SK-N-SH (cell line): ENCODE results near the gene MPC2. TPM values are rescaled to one million over a fixed set of nuclear protein-coding genes. Genes with fewer than 3 reads are reported as not detected.

Experiments used
- CTCF ChIA-PET: fragments of 300-600, 350-600 bp; formaldehyde crosslinking; extraction: SDS; loops from one replicate; lab custom pipeline; 2021; lab: Yijun Ruan, JAX
- POLR2A ChIA-PET: fragments of 350-600 bp; sonication (Branson Sonifier 250); formaldehyde crosslinking; extraction: SDS; loops from one replicate; lab custom pipeline; 2020; ENCODE audit warnings: antibody characterized with exemption, inconsistent platforms; lab: Yijun Ruan, JAX
- DNase-seq: peaks from one replicate; pipeline ENCODE4 v3.0.0; 2012
- H2AFZ ChIP-seq: fragments of 200-600 bp; sonication (generic); 2 replicates; pipeline ENCODE4 v1.8.1; 2016; ENCODE audit warnings: antibody characterized with exemption, mild to moderate bottlenecking, low read depth
- H3F3A ChIP-seq: fragments of 200-600 bp; sonication (generic); replicated peaks from 2 replicates; pipeline ENCODE3; 2016; ENCODE audit warnings: antibody characterized with exemption, mild to moderate bottlenecking; ENCODE audit not compliant: insufficient read depth
- H3K27ac ChIP-seq, 2 experiments: fragments of 200-500 bp in 1 of 2; fragments of 200-600 bp in 1 of 2; sonication (Bioruptor generic) in 1 of 2; sonication (generic), shearing (Covaris generic) in 1 of 2; 2 replicates each; pipeline versions ENCODE4 v1.5.1 to v1.6.1; 2014 to 2016; ENCODE audit warnings: low read depth in 2 of 2, inconsistent platforms in 1 of 2, low read length in 1 of 2, mild to moderate bottlenecking in 1 of 2, mixed read lengths in 1 of 2
- H3K27me3 ChIP-seq: fragments of 200-600 bp; sonication (generic), shearing (Covaris generic); 2 replicates; pipeline ENCODE4 v1.6.1; 2016; ENCODE audit warnings: mixed run types; ENCODE audit not compliant: insufficient read depth
- H3K36me3 ChIP-seq, 2 experiments: fragments of 200-500 bp in 1 of 2; fragments of 200-600 bp in 1 of 2; sonication (Bioruptor generic) in 1 of 2; sonication (generic) in 1 of 2; replicated peaks in 1 of 2; 2 replicates each; pipeline versions ENCODE3 to v1.5.1; 2014 to 2016; ENCODE audit warnings: low read length in 1 of 2, mild to moderate bottlenecking in 1 of 2; ENCODE audit not compliant: insufficient read depth in 2 of 2, control insufficient read depth in 1 of 2
- H3K4me1 ChIP-seq, 2 experiments: fragments of 200-500 bp in 1 of 2; fragments of 200-600 bp in 1 of 2; sonication (Bioruptor generic) in 1 of 2; sonication (generic), shearing (Covaris generic) in 1 of 2; 2 replicates each; pipeline versions ENCODE4 v1.5.1 to v1.6.1; 2014 to 2016; ENCODE audit warnings: low read depth in 1 of 2, low read length in 1 of 2, mixed run types in 1 of 2; ENCODE audit not compliant: insufficient read depth in 2 of 2, control insufficient read depth in 1 of 2
- H3K4me2 ChIP-seq: fragments of 200-600 bp; sonication (generic), shearing (Covaris generic); 2 replicates; pipeline ENCODE4 v1.6.1; 2017; ENCODE audit warnings: mixed run types
- H3K4me3 ChIP-seq, 2 experiments: fragments of 200-500 bp in 1 of 2; fragments of 200-600 bp in 1 of 2; sonication (Bioruptor generic) in 1 of 2; sonication (generic), shearing (Covaris generic) in 1 of 2; 2 replicates each; pipeline versions ENCODE4 v1.5.1 to v1.8.1; 2014 to 2016; ENCODE audit warnings: low read depth in 2 of 2, inconsistent platforms in 1 of 2, low read length in 1 of 2, mild to moderate bottlenecking in 1 of 2, mixed read lengths in 1 of 2, moderate library complexity in 1 of 2
- H3K79me2 ChIP-seq: fragments of 200-600 bp; sonication (generic); 2 replicates; pipeline ENCODE4 v1.8.1; 2017; ENCODE audit warnings: mild to moderate bottlenecking; ENCODE audit not compliant: insufficient read depth
- H3K9ac ChIP-seq: fragments of 200-600 bp; sonication (generic); 2 replicates; pipeline ENCODE4 v1.6.1; 2017; ENCODE audit warnings: mixed run types
- H3K9me2 ChIP-seq: fragments of 200-600 bp; sonication (generic); 2 replicates; pipeline ENCODE4 v1.6.1; 2017; ENCODE audit warnings: mixed run types
- H3K9me3 ChIP-seq: fragments of 200-600 bp; sonication (generic); 2 replicates; pipeline ENCODE4 v1.6.1; 2017; ENCODE audit warnings: mixed run types, mild to moderate bottlenecking, moderate library complexity
- H4K20me1 ChIP-seq: fragments of 200-600 bp; sonication (generic); 2 replicates; pipeline ENCODE4 v1.6.1; 2017; ENCODE audit warnings: mild to moderate bottlenecking, mixed run types; ENCODE audit not compliant: insufficient read depth
- CHD2 ChIP-seq: fragments of 150-350 bp; IDR thresholded peaks from 2 replicates; pipeline ENCODE4 v1.6.1; 2018; ENCODE audit warnings: low read length; ENCODE audit not compliant: partially characterized antibody
- ELF1 ChIP-seq: IDR thresholded peaks from 2 replicates; pipeline ENCODE4 v1.4.0; 2012
- EP300 ChIP-seq, 2 experiments: IDR thresholded peaks; 2 replicates each; pipeline versions ENCODE4 v1.4.0 to v1.6.1; 2012; ENCODE audit warnings: borderline replicate concordance in 1 of 2, low read depth in 1 of 2, low read length in 1 of 2
- FOSL2 ChIP-seq: IDR thresholded peaks from 2 replicates; pipeline ENCODE4 v1.4.0; 2012; ENCODE audit warnings: low read depth, mild to moderate bottlenecking, moderate library complexity, borderline replicate concordance
- FOXM1 ChIP-seq: IDR thresholded peaks from 2 replicates; pipeline ENCODE4 v1.4.0; 2012; ENCODE audit warnings: low read depth, mild to moderate bottlenecking
- GABPA ChIP-seq: IDR thresholded peaks from 2 replicates; pipeline ENCODE4 v1.4.0; 2012; ENCODE audit warnings: low read depth, mild to moderate bottlenecking
- MEF2A ChIP-seq: IDR thresholded peaks from 2 replicates; pipeline ENCODE4 v1.4.0; 2012; ENCODE audit warnings: low read depth, borderline replicate concordance
- MXI1 ChIP-seq: IDR thresholded peaks from 2 replicates; pipeline ENCODE4 v1.6.1; 2012; ENCODE audit warnings: mild to moderate bottlenecking, low read depth, low read length, improper control_type of control experiment
- NRF1 ChIP-seq: IDR thresholded peaks from 2 replicates; pipeline ENCODE4 v1.6.1; 2012; ENCODE audit warnings: low read depth, mild to moderate bottlenecking, low read length
- POLR2AphosphoS5 ChIP-seq: IDR thresholded peaks from 2 replicates; pipeline ENCODE4 v1.6.1; 2012; ENCODE audit warnings: low read depth, low read length
- RFX5 ChIP-seq: IDR thresholded peaks from 2 replicates; pipeline ENCODE4 v1.6.1; 2012; ENCODE audit warnings: mild to moderate bottlenecking, improper control_type of control experiment, low read length
- RXRA ChIP-seq: IDR thresholded peaks from 2 replicates; pipeline ENCODE4 v1.4.0; 2012; ENCODE audit warnings: low read depth, mild to moderate bottlenecking, borderline replicate concordance
- SMC3 ChIP-seq: IDR thresholded peaks from 2 replicates; pipeline ENCODE4 v1.6.1; 2012; ENCODE audit warnings: low read depth, low read length, improper control_type of control experiment
- TCF12 ChIP-seq: IDR thresholded peaks from 2 replicates; pipeline ENCODE4 v1.4.0; 2012
- YY1 ChIP-seq: IDR thresholded peaks from 2 replicates; pipeline ENCODE4 v1.4.0; 2012; ENCODE audit warnings: low read depth, mild to moderate bottlenecking
- WGBS: methylation state at CpG from one replicate; pipeline ENCODE4 v1.1.6; 2017; ENCODE audit warnings: low lambda C conversion rate; 5-methylcytosine and 5-hydroxymethylcytosine counted together
- polyA plus RNA-seq, 3 experiments: library from polyadenylated mRNA; depleted of rRNA; stranded (reverse); fragments of >200 nt; gene quantifications; 2 replicates each; pipeline ENCODE4 v1.2.3, GENCODE V29; 2012
- TF ChIP-seq, protein P1 (sequence below): fragments of 150-350 bp; IDR thresholded peaks from 2 replicates; pipeline ENCODE4 v1.6.1; 2016; ENCODE audit warnings: mild to moderate bottlenecking, low read depth, low read length
- TF ChIP-seq, protein P2 (sequence below): fragments of 200-600 bp; sonication (generic); IDR thresholded peaks from 2 replicates; pipeline ENCODE4 v1.6.1; 2017; ENCODE audit warnings: antibody characterized with exemption, mild to moderate bottlenecking, moderate library complexity
- TF ChIP-seq, protein P3 (sequence below): fragments of 150-350 bp; IDR thresholded peaks from 2 replicates; pipeline ENCODE4 v1.6.1; 2017; ENCODE audit warnings: antibody characterized with exemption, low read length, low read depth, borderline replicate concordance
- TF ChIP-seq, protein P4 (sequence below): IDR thresholded peaks from 2 replicates; pipeline ENCODE4 v1.4.0; 2012; ENCODE audit warnings: low read depth

Gene MPC2
- polyA plus RNA-seq, 1 of the 3 experiments (the other 2 are of a cell fraction), result 15.9 TPM

DNA sequence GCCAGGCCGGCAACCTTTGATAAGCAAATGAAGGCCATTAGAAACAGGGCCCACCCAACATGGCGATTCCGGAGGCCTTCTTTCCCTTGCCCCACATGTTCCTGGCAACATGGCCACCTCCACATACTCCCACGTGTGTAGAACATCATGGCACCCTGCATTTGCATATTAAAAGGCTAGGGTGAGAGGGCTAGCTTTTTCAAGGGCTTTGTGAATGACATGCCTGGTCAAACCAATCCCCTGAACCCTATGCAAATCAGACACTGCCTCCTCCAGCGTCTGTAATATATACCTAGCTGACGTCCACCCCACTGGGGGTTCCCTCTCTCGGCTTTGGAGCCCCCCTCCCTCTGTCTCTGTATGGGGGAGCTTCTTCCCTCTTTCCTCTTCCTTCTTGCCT lies 24.6 kb downstream of the MPC2 start:
- no peak overlapping the region for H3K4me2 ChIP-seq
- H3K9me2 ChIP-seq, result no peaks in the 10 kb centered on the region
- no peaks in the 10 kb centered on the region for H4K20me1 ChIP-seq
- no peak overlapping the region for H3K4me3 ChIP-seq
- no peaks in the 10 kb centered on the region; a peak in 1 of 4 replicates for H3K4me1 ChIP-seq
- H3K36me3 ChIP-seq, result peaks cover 10 to 16% of the 10 kb centered on the region in 2 experiments
- POLR2A ChIA-PET, result no interaction called here
- no peak overlapping the region for H2AFZ ChIP-seq
- CTCF ChIA-PET, result interaction anchor here (0.6 kb wide), 1 partner anchor 196 kb away, joined by 4 read pairs; no protein-coding TSS in a partner anchor
- peaks cover 5% of the 10 kb centered on the region for H3F3A ChIP-seq
- no peaks in the 10 kb centered on the region for H3K27me3 ChIP-seq
- TF ChIP-seq SMC3 (no peak), TCF12 (no peak), RXRA (no peak), YY1 (no peak), MXI1 (no peak), FOSL2 (no peak), MEF2A (no peak), NRF1 (no peak), RFX5 (no peak), GABPA (no peak), POLR2AphosphoS5 (no peak), ELF1 (no peak), CHD2 (no peak), FOXM1 (no peak), EP300 (IDR thresholded peaks at IDR 0.05; ENCODE audit: borderline replicate concordance in 1 of 2, low read depth in 1 of 2, low read length in 1 of 2) (no peak)
- TF ChIP-seq, protein P1, sequence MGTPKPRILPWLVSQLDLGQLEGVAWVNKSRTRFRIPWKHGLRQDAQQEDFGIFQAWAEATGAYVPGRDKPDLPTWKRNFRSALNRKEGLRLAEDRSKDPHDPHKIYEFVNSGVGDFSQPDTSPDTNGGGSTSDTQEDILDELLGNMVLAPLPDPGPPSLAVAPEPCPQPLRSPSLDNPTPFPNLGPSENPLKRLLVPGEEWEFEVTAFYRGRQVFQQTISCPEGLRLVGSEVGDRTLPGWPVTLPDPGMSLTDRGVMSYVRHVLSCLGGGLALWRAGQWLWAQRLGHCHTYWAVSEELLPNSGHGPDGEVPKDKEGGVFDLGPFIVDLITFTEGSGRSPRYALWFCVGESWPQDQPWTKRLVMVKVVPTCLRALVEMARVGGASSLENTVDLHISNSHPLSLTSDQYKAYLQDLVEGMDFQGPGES, result no peak
- TF ChIP-seq, protein P2, sequence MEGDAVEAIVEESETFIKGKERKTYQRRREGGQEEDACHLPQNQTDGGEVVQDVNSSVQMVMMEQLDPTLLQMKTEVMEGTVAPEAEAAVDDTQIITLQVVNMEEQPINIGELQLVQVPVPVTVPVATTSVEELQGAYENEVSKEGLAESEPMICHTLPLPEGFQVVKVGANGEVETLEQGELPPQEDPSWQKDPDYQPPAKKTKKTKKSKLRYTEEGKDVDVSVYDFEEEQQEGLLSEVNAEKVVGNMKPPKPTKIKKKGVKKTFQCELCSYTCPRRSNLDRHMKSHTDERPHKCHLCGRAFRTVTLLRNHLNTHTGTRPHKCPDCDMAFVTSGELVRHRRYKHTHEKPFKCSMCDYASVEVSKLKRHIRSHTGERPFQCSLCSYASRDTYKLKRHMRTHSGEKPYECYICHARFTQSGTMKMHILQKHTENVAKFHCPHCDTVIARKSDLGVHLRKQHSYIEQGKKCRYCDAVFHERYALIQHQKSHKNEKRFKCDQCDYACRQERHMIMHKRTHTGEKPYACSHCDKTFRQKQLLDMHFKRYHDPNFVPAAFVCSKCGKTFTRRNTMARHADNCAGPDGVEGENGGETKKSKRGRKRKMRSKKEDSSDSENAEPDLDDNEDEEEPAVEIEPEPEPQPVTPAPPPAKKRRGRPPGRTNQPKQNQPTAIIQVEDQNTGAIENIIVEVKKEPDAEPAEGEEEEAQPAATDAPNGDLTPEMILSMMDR, result no peak
- TF ChIP-seq, protein P3, sequence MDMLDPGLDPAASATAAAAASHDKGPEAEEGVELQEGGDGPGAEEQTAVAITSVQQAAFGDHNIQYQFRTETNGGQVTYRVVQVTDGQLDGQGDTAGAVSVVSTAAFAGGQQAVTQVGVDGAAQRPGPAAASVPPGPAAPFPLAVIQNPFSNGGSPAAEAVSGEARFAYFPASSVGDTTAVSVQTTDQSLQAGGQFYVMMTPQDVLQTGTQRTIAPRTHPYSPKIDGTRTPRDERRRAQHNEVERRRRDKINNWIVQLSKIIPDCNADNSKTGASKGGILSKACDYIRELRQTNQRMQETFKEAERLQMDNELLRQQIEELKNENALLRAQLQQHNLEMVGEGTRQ, result no peak
- TF ChIP-seq, protein P4, sequence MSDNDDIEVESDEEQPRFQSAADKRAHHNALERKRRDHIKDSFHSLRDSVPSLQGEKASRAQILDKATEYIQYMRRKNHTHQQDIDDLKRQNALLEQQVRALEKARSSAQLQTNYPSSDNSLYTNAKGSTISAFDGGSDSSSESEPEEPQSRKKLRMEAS, result no peak
- WGBS, result 83% methylated on average over 7 of the region's 7 CpGs
- H3K27ac ChIP-seq, result no peak overlapping the region
- no peaks in the 10 kb centered on the region for H3K79me2 ChIP-seq
- no peaks in the 10 kb centered on the region for H3K9me3 ChIP-seq
- no peak for DNase-seq
- no peak overlapping the region for H3K9ac ChIP-seq
